ENCODE measurements around the gene APOC3. TPM values are rescaled to one million over a fixed set of nuclear protein-coding genes. Genes with fewer than 3 reads are reported as not detected.

The APOC3 gene
- total RNA-seq, 1 experiment from 2014 or later = not detected

- Histone ChIP-seq H2AFZ (ENCODE audit: low read length) (peak overlapping the region; percentile 97), H3K9me3 (ENCODE audit: low read length) (no peaks in the 10 kb centered on the region), H3K9ac (ENCODE audit: low read length) (peak overlapping the region; percentile 60), H3K4me3 (ENCODE audit: low read length) (peak overlapping the region; percentile 63), H3K9me2 (replicated peaks; ENCODE audit: low read length) (no peaks in the 10 kb centered on the region), H3K27ac (ENCODE audit: low read length) (no peak overlapping the region), H3F3A (ENCODE audit: low read length, unreplicated experiment) (no peaks in the 10 kb centered on the region), H3K4me1 (ENCODE audit: insufficient read depth, low read length) (peaks cover 7% of the 10 kb centered on the region), H3K36me3 (ENCODE audit: low read depth, low read length) (no peaks in the 10 kb centered on the region), H3K27me3 (ENCODE audit: low read length) (no peaks in the 10 kb centered on the region), H3K79me2 (ENCODE audit: low read length) (no peaks in the 10 kb centered on the region), H4K20me1 (ENCODE audit: low read length) (no peaks in the 10 kb centered on the region), H3K4me2 (ENCODE audit: low read length) (peak overlapping the region; percentile 89)
- DNase-seq (peak; percentile 98), ATAC-seq (peak; percentile 86)
- ChIA-PET CTCF (interaction anchor here (0.6 to 2.3 kb wide), 14 partner anchors 13 to 391 kb away, joined by 3 to 16 read pairs (median 5); partner anchors contain the start of genes APOA5 and ZPR1), POLR2A (ENCODE audit: unreplicated experiment) (interaction anchor here (0.6 to 1.0 kb wide), 5 partner anchors 18 to 191 kb away, joined by 3 to 10 read pairs (median 6); partner anchors contain the start of gene ZPR1)
- intact Hi-C loops (cut with micrococcal nuclease) = loop anchor here (2.0 to 5.0 kb wide), 2 partner anchors 47 to 64 kb away; partner anchors contain the start of genes BUD13 and ZPR1
- no TSS peak for BruUV-seq (replicated peaks)
- peak; percentile 88 for TF ChIP-seq CTCF (conservative IDR thresholded peaks at IDR 0.05; ENCODE audit: low read depth, low read length)
- no peak for TF ChIP-seq EZH2 (IDR thresholded peaks at IDR 0.05; ENCODE audit: low read length, unreplicated experiment)
- no peak for TF ChIP-seq EZH2phosphoT487 (IDR thresholded peaks at IDR 0.05; ENCODE audit: borderline replicate concordance, low read length)
These were observed 6.3 kb downstream of the APOC3 start for GRCh38 chr11:116835791-116836631.

- H3K9me3 ChIP-seq (ENCODE audit: low read length) = no peaks in the 10 kb centered on the region
- no peak for DNase-seq
These were observed 6.9 kb downstream of the APOC3 start for GRCh38 chr11:116836632-116836991.

More at GRCh38 chr11:116836632-116836991, 6.9 kb downstream of the APOC3 start:
- H3K4me1 ChIP-seq (ENCODE audit: insufficient read depth, low read length) = peaks cover 7% of the 10 kb centered on the region
- no peak for ATAC-seq
- no peak overlapping the region for H2AFZ ChIP-seq (ENCODE audit: low read length)
- H4K20me1 ChIP-seq (ENCODE audit: low read length) = no peaks in the 10 kb centered on the region
- TF ChIP-seq CTCF (conservative IDR thresholded peaks at IDR 0.05; ENCODE audit: low read depth, low read length) = no peak
- no peak for TF ChIP-seq EZH2phosphoT487 (IDR thresholded peaks at IDR 0.05; ENCODE audit: borderline replicate concordance, low read length)
- TF ChIP-seq EZH2 (IDR thresholded peaks at IDR 0.05; ENCODE audit: low read length, unreplicated experiment) = no peak
- H3K79me2 ChIP-seq (ENCODE audit: low read length) = no peaks in the 10 kb centered on the region
- H3K4me3 ChIP-seq (ENCODE audit: low read length) = no peak overlapping the region
- no peak overlapping the region for H3K27ac ChIP-seq (ENCODE audit: low read length)
- ChIA-PET POLR2A (ENCODE audit: unreplicated experiment) (no interaction called here), CTCF (interaction anchor here (0.7 to 2.3 kb wide), 6 partner anchors 14 to 269 kb away, joined by 3 to 16 read pairs (median 10); partner anchors contain the start of genes APOA5 and ZPR1)
- no peaks in the 10 kb centered on the region for H3F3A ChIP-seq (ENCODE audit: low read length, unreplicated experiment)
- H3K9me2 ChIP-seq (replicated peaks; ENCODE audit: low read length) = no peaks in the 10 kb centered on the region
- BruUV-seq (replicated peaks) = no TSS peak
- intact Hi-C loops (cut with micrococcal nuclease) = loop anchor here (5.0 kb wide), 1 partner anchor 64 kb away; the partner anchor contains the start of gene BUD13
- no peaks in the 10 kb centered on the region for H3K36me3 ChIP-seq (ENCODE audit: low read depth, low read length)
- H3K9ac ChIP-seq (ENCODE audit: low read length) = no peak overlapping the region
- no peaks in the 10 kb centered on the region for H3K27me3 ChIP-seq (ENCODE audit: low read length)
- H3K4me2 ChIP-seq (ENCODE audit: low read length) = peak overlapping the region; percentile 89; the same call in 1 of the 2 replicates
